HG03175 (cell line): ENCODE results near the gene RNF150.

Experiments
- ATAC-seq: cut with Tn5 transposase; IDR thresholded peaks from one replicate; pipeline ENCODE4 v1.9.1; 2021; ENCODE audit warnings: mild to moderate bottlenecking, moderate library complexity; ENCODE audit not compliant: unreplicated experiment

The RNF150 gene

DNA sequence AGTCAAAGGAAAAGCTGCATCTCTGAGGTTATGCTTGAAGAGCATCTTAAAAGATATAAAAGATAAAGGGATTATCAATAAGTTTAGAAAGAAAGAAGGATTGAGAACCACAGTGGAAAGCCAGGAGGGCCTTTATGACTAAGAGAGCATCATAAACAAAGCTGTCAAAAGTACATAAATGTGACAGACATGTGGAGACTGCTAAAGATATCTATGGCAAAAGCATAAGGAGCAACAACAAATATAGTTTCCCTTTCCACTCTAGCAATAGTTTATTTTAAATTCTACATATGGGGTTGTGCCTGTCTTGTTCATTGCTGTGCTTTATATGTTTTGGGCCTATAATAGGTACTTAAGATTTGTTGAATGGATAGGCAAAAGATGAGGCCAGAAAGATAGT lies 97.3 kb downstream of the RNF150 start:
- ATAC-seq = no peak

- ATAC-seq = no peak
These were observed 105.2 kb downstream of the RNF150 start for GRCh38 chr4:141028024-141028529.

GRCh38 chr4:141027421-141027820 lies 105.8 kb downstream of the RNF150 start:
- no peak for ATAC-seq

- ATAC-seq = no peak
These were observed 106.4 kb downstream of the RNF150 start for GRCh38 chr4:141026900-141027299.

DNA sequence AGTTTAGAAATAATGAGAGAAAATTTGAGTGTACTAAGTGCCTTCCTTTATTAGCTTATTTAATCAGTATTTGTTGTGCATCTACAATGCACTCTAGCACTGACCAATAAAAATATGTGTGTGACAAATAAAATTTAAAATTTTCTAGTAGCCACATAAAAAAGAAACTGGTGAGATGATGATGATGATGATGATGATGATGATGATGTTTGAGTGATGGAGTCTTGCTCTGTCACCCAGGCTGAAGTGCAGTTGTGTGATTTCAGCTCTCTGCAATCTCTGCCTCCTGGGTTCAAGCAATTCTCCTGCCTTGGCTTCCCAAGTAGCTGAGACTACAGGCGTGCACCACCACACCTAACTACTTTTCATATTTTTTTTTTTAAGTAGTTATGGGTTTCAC lies 110.2 kb downstream of the RNF150 start:
- ATAC-seq = no peak

GRCh38 chr4:141022111-141022695 lies 111.1 kb downstream of the RNF150 start:
- no peak for ATAC-seq

GRCh38 chr4:141021397-141022110 lies 111.7 kb downstream of the RNF150 start:
- ATAC-seq = no peak

DNA sequence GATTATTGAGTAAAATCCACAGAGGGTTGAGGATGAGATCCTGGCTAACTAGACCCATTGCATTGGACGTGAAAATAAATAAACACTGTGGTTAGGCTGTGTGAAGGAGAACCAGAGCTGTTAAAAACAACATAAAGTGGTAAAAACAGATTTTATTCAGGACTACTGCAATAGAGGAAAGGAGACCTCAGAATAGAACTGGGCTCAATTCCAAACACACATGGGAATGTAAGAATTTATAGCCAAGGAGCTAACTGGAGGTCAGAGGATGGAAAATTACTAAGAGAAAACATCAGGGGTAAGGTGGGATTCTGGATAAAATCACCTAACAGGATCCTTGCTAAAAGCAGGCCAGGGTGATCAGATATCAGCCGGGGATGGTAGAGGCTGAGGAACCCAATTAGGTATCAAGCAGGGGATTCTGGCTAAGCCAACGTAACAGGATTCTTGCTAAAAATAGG lies 112.4 kb downstream of the RNF150 start:
- no peak for ATAC-seq

DNA sequence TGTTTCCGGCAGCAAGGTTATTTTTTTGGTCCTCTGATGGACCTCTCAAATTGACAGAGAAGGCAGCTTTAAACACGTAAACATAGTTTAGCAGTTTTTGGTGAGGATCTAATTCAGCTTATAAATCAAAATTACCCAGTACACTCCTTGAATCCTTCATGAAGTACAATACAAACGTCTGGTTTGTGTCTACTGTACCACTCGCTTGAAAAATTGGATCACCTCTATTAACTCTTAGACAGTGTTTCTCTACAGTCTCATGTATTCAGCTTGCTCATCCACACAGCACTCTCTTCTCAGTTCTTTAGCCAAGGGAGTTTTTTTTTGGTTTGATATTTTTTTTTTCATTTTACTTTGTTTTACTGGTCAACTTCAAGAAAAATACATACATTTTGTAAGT lies 113.5 kb downstream of the RNF150 start:
- ATAC-seq = no peak

DNA sequence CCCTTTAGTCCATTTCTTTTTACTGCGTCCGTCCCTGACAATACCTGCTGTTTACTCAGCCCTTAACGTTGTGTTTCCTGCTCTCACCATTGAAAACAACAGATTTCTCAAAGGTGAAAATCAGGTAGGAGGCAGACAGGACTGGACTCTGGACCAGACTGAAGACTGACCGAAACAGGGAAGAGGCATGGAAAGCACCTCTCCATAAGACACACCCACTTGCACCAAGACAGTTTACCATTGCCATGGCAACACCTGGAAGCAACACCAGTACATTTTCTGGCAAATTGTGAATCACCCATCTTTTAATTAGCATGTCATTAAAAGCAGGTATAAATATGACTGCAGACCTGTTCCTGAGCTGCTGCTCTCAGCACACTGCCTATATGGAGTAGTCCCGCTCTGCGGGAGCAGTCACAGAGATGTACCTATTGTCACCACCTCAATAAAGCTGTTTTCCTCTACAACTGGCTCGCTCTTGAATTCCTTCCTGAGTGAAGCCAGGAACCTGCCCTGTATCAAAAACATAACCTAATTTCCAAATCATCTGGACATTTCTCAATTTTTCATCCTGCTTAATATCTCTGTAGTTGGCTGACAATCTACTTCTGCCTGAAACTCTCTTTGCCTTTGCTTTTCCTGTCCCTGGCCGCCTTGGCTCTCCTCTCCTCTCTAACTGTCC lies 117.0 kb downstream of the RNF150 start:
- no peak for ATAC-seq

GRCh38 chr4:141013899-141014298 lies 119.4 kb downstream of the RNF150 start:
- ATAC-seq = no peak

GRCh38 chr4:141011901-141012315 lies 121.4 kb downstream of the RNF150 start:
- ATAC-seq = no peak

DNA sequence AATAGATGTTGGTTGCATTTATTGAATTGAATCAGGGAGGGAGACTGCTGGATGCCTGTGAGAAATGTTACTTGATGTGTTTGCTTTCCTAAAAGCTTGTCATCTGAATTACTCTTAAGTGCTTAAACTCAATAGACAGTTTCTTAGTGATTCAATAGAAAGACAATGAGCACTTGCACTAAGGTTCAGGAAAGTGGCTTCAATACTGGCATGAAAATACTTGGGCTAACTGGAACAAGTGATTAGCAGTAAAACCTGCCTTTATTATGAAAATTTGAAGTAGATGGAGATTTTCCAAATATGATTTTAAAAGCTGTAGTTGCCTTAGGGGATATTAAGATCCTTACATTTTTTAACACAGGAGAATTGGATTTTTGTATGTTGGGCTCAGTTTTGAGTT lies 123.3 kb downstream of the RNF150 start:
- ATAC-seq = no peak

DNA sequence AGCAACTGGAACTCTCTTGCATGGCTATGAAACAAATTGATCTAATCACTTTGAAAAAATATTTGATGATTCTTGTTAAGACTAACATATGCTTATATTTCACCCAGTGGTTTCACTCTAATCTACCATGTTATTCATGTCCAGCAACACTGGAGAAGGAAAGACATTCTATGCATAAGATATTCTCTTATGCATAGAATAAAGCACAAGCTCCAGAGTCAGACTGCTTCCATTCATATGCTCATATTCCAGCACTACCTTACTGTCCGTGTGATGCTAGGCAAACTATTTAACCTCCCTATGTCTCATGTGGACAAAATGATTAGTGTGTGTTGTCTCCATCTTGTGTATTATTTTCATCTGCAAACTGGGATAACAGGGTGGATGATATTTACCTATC lies 124.1 kb downstream of the RNF150 start:
- ATAC-seq = no peak

DNA sequence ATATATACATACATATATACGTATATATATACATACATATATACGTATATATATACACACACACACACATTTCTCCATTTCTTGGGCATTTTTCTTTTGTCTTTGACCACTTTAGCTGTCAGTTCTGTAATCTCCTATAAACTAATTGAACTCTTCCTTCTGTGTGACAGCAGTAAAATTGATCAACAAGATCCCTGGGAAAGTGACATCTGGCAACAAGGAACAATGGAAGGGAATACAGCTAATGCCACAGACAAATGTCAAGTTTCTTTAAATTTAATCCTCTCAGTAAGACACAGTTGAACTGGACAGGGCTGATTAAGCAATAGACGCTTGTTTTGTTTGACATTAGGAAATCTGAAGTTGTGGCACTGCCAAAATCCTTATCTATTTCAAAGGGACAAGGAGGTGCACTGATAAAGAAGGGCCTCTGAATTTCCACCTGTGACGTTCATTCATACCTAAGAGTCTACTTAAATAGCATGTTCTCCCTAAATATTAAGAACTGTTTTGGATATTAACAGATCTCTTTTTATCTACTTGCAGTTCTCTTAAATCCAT lies 126.9 kb downstream of the RNF150 start:
- no peak for ATAC-seq

GRCh38 chr4:141004823-141005222 lies 128.4 kb downstream of the RNF150 start:
- no peak for ATAC-seq

DNA sequence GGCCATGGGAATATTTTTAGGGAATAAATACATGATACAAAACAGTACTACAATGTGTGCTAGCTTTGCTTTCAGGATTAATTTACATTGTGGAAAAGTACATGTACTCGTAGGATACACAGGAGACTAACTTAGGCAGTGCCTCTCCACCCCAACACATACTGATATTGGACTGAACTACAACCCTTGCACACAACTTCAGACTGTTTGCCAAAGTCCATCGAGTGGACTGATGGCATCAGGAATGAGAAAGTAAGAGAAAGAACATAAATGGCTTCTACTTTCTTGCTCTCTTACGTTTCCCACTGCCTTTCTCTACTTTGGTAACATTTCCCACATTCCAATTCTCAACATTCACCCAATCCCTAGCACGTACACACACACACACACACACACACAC lies 130.1 kb downstream of the RNF150 start:
- ATAC-seq = no peak

GRCh38 chr4:141002323-141002805 lies 130.9 kb downstream of the RNF150 start:
- ATAC-seq = no peak

DNA sequence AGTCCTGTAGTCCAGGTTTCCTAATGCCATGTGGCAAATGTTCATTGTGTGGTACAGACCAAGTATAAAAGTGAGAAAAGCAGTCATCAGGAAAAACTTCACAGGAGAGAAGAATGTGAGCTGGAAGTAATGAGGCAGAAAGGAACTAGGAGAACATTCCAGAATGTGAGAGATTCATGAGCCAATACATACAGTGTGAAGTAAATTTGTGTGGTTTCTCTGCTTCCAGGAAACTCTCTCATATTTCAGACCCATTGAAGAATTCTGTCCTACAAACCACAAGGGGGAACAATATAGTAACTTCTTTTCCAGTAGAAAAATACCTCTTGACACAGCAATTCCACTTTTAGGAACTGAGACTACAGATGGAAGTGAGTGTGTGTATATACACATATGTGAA lies 136.5 kb downstream of the RNF150 start:
- no peak for ATAC-seq

DNA sequence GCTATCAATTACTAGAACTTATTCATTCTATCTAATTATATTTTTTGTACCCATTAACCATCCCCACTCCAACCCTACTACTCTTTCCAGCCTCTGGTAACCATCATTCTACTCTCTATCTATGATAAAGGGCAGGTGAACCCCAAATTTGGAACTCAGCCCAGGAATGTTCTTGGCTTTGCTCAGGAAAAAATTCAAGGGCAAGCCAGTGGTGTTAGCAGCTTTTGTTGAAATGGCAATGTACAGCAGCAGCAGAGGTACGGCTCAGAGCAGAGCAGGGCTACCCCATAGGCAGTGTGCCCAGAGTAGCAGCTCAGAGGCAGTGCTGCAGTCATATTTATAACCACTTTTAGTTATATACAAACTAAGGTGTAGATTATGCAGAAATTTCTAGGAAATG lies 138.2 kb downstream of the RNF150 start:
- ATAC-seq = no peak

- no peak for ATAC-seq
These were observed 139.3 kb downstream of the RNF150 start for GRCh38 chr4:140994015-140994414.
